Right renal cortex interstitium (tissue), 3 donors: ENCODE data around the gene RAB6B. TPM values are rescaled to one million over a fixed set of nuclear protein-coding genes. Genes with fewer than 3 reads are reported as not detected.

Experiments
- DNase-seq, 3 donors: peaks; one replicate each; pipeline ENCODE4 v3.0.0-alpha.2; 2013; ENCODE audit warnings: low read depth in 3 of 3, low spot score in 2 of 3
- polyA plus RNA-seq, 3 donors: library from polyadenylated mRNA; unstranded; fragments of 120-200 nt; gene quantifications; one replicate each; pipeline ENCODE4 v1.2.1, GENCODE V29; 2013; ENCODE audit not compliant: insufficient read length in 3 of 3

The RAB6B gene
- polyA plus RNA-seq, 3 donors: 16.5 to 19.2 (median 18.9) TPM

DNA sequence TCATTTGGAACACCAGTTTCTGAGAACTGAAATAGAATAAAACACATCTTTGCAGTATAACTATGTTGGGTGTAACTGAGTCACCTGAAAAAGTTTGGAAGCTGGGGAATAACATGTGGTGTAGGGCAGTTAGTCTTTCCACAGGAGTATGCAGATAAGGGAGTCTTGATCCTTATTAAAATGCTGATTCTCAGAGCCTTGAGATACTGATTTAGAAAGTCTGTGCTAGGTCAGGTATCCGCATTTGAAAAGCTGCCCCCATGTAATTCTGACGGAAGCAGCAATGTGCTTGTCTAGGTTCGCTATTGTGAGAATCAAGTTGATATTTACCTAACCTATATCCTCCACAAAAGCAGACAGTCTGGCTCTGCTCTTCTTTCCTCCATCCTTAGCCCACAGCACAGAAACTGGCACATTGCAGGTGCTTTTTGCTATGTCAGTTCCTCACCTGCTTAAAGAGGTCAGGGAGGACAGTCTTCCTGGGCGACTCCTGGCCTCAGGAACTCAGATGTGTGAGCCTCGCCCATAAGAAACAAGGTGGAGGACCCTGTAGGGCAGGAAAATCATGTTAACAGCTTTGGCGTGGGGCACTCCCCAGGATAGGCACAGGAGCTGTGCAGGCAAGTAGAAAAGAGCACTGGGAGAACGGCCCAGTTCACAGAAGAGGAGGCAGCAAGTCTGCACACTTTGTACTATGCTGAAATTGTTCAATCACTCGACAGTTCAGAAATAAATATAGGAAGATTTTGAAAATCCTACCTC, 117.7 kb downstream of the RAB6B start:
- no peak for DNase-seq

DNA sequence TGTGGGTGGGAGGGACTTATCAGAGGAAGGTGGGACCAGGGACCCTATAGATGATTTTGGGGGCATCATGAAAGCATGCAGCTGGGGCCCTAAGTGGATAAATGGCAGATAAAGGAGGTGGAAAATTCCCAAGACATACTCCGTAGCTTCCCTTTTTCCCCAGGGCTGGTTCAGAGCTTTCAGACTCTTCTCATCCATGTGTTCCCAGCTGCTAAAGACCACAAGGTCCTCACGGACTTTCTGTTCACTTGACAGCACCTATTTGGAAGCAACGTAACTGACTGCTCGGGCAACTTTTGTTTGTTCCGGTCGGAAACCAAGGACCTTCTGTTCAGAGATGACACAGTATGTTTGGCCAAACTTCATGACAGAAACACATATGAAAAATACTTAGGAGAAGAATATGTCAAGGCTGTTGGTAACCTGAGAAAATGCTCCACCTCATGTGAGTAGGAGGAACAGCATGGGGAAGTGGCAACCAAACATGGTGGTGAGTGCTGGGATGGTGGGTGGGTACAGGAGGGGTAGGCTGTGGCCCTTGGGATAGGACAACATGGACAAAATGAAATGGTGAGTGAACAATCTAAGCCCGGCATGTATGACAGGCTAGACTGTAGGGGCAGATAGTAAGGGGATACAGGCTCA, 118.8 kb downstream of the RAB6B start:
- no peak for DNase-seq

DNA sequence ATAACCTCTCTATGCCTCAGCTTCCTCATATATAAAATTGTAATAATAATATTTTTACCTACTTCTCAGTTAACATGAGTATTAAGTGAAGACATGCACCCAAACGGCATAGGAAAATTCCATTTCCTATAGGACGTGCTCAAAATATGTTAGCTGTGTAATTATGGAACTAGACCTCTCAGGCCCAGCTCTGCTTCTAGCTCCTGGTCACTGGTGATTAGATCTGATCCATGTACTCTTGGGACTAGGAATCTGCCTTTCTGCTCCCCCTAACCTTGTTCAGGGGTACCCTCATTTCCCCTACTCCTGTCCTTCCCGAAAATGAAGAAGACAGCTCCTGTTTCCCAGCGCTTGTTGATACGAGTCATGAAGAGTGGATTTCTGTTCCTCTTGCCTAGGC, 119.8 kb downstream of the RAB6B start:
- no peak for DNase-seq

DNA sequence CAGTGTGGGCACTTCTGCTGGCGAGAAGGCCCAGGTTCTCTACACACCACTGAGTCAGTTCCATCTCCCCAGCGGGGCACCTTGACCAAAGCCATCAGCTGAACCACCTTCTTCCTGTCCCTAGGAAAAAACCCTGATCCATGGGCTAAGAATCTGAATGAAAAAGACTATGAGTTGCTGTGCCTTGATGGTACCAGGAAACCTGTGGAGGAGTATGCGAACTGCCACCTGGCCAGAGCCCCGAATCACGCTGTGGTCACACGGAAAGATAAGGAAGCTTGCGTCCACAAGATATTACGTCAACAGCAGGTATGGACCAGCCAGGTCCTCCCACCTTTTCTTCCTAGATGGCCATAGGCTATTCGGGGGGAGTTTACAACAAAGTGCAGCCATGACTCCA, 120.4 kb downstream of the RAB6B start:
- DNase-seq: no peak

Other genes with a start within 250 kb of the RAB6B start
- gene TOPBP1, start 233.9 kb downstream of the RAB6B start, polyA plus RNA-seq: 10 to 100 TPM; 44.2 to 50.1 (median 49.2) TPM
- gene TF, start 149.5 kb downstream of the RAB6B start, polyA plus RNA-seq: 1 to 10 TPM; 3.9 to 4.3 (median 4.3) TPM
- 10 to 100 TPM; 54.0 to 67.3 (median 60.6) TPM for gene SRPRB, start 90.1 kb downstream of the RAB6B start, polyA plus RNA-seq
- 10 to 100 TPM; 15.9 to 18.0 (median 16.1) TPM for gene SLCO2A1, start 134.0 kb upstream of the RAB6B start, polyA plus RNA-seq